Measurements from ENCODE around the gene ABHD2.

DNA sequence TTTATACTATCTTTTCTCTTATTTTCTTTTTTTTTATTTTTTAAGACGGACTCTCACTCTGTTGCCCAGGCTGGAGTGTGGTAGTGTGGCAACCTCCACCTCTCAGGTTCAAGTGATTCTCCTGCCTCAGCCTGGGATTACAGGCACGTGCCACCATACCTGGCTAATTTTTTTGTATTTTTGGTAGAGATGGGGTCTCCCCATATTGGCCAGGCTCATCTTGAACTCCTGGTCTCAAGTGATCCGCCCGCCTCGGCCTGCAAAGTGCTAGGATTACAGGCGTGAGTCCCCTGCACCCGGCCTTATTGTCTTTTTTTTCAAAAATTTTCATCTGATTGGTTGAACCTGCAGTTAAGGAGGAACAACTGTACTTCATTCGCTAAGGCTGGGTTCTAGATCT, 21.8 kb downstream of the ABHD2 start:
- TF ChIP-seq, protein P1, sequence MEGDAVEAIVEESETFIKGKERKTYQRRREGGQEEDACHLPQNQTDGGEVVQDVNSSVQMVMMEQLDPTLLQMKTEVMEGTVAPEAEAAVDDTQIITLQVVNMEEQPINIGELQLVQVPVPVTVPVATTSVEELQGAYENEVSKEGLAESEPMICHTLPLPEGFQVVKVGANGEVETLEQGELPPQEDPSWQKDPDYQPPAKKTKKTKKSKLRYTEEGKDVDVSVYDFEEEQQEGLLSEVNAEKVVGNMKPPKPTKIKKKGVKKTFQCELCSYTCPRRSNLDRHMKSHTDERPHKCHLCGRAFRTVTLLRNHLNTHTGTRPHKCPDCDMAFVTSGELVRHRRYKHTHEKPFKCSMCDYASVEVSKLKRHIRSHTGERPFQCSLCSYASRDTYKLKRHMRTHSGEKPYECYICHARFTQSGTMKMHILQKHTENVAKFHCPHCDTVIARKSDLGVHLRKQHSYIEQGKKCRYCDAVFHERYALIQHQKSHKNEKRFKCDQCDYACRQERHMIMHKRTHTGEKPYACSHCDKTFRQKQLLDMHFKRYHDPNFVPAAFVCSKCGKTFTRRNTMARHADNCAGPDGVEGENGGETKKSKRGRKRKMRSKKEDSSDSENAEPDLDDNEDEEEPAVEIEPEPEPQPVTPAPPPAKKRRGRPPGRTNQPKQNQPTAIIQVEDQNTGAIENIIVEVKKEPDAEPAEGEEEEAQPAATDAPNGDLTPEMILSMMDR (IDR thresholded peaks at IDR 0.05; ENCODE audit: low read depth, low read length) = no peak
- TF ChIP-seq EZH2phosphoT487 (IDR thresholded peaks at IDR 0.05; ENCODE audit: low read depth) = no peak

Data from OCI-LY3 (cell line).